Thyroid gland (tissue), 4 donors: Measurements from ENCODE around the gene RHBDD1. TPM values are rescaled to one million over a fixed set of nuclear protein-coding genes. Genes with fewer than 3 reads are reported as not detected.

ENCODE experiments used
- DNase-seq, 2 donors: peaks; one replicate each; pipeline ENCODE4 v3.0.0-alpha.2; 2019
- H3K27ac ChIP-seq, 3 donors: fragments of 200-600 bp; sonication (generic); 1 replicate in 2 of 3; 2 replicates in 1 of 3; pipeline ENCODE4 v1.5.1; 2016 to 2019; ENCODE audit warnings: mild to moderate bottlenecking in 1 of 3, moderate library complexity in 1 of 3
- H3K27me3 ChIP-seq: fragments of 200-600 bp; sonication (generic); one replicate; pipeline ENCODE4 v1.5.1; 2019
- H3K36me3 ChIP-seq, 2 donors: fragments of 200-600 bp; sonication (generic); one replicate each; pipeline ENCODE4 v1.5.1; 2016 to 2019
- H3K4me1 ChIP-seq, 2 donors: fragments of 200-600 bp; sonication (generic); one replicate each; pipeline ENCODE4 v1.5.1; 2017 to 2019
- H3K4me3 ChIP-seq, 3 donors: fragments of 200-600 bp; sonication (generic); replicated peaks in 1 of 3; 1 replicate in 2 of 3; 2 replicates in 1 of 3; pipeline ENCODE4 v1.5.1; 2016; ENCODE audit warnings: mild to moderate bottlenecking in 1 of 3
- H3K9me3 ChIP-seq: fragments of 200-600 bp; sonication (generic); one replicate; pipeline ENCODE4 v1.5.1; 2017
- POLR2A ChIP-seq, 2 donors: fragments of 450-650 bp; IDR thresholded peaks; one replicate each; pipeline ENCODE4 v1.6.1; 2017; ENCODE audit warnings: antibody characterized with exemption in 2 of 2, mild to moderate bottlenecking in 2 of 2, moderate library complexity in 1 of 2
- WGBS, 2 donors: methylation state at CpG; one replicate each; pipeline ENCODE4 v1.1.5; 2017; 5-methylcytosine and 5-hydroxymethylcytosine counted together
- intact Hi-C: fragments of 100-400 bp; cut with DNase I; formaldehyde crosslinking; loops from one replicate; pipeline ENCODE4 v1.15.1; 2023
- total RNA-seq, 4 donors: library from RNA; depleted of rRNA; stranded (reverse); fragments of >200 nt; gene quantifications; one replicate each; pipeline ENCODE4 v1.2.3, GENCODE V29; 2016
- TF ChIP-seq, protein P1 (sequence below), 6 experiments: fragments of 200-600 bp in 3 of 6; fragments of 450-650 bp in 3 of 6; sonication (generic) in 3 of 6; IDR thresholded peaks; one replicate each; pipeline ENCODE4 v1.5.1; 2016 to 2019; ENCODE audit warnings: antibody characterized with exemption in 6 of 6, mild to moderate bottlenecking in 2 of 6, inconsistent platforms in 1 of 6, moderate library complexity in 1 of 6

Gene RHBDD1
- total RNA-seq, 4 donors from 2014 or later = 17.2 to 36.5 (median 26.2) TPM

DNA sequence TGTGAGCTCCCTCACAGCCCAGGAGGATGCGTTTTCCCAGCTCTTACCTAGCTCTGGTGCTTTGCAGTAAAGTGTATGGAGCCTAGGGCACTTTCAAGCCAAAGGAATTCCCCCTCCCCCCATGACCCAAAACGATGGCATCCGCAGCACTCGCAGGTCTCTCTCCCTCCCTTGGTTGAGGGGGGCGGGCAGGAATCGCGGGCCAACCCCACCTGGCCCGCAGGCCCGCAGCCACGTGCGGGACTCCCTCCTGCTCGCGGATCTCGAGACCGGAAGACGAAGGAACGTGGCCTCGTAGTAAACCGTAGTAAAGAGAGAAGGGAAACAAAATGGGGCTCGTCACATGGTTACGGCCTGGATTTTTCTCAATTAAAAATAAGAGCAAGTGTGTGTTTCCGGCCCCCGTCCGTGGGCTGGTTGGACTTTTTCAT is 44.8 kb upstream of the RHBDD1 start:
- no peaks in the 10 kb centered on the region for H3K27me3 ChIP-seq
- peak in 1 of 2 donors; percentile 45 for DNase-seq
- H3K9me3 ChIP-seq = no peaks in the 10 kb centered on the region
- 5 to 6% methylated on average over 17 to 24 of the region's 24 CpGs for WGBS, 2 donors
- no peak for TF ChIP-seq POLR2A (IDR thresholded peaks at IDR 0.05)
- TF ChIP-seq, protein P1, sequence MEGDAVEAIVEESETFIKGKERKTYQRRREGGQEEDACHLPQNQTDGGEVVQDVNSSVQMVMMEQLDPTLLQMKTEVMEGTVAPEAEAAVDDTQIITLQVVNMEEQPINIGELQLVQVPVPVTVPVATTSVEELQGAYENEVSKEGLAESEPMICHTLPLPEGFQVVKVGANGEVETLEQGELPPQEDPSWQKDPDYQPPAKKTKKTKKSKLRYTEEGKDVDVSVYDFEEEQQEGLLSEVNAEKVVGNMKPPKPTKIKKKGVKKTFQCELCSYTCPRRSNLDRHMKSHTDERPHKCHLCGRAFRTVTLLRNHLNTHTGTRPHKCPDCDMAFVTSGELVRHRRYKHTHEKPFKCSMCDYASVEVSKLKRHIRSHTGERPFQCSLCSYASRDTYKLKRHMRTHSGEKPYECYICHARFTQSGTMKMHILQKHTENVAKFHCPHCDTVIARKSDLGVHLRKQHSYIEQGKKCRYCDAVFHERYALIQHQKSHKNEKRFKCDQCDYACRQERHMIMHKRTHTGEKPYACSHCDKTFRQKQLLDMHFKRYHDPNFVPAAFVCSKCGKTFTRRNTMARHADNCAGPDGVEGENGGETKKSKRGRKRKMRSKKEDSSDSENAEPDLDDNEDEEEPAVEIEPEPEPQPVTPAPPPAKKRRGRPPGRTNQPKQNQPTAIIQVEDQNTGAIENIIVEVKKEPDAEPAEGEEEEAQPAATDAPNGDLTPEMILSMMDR (IDR thresholded peaks at IDR 0.05) = no peak
- peak overlapping the region; percentile 84 to 98 (median 94) for H3K27ac ChIP-seq
- peaks cover 32 to 38% of the 10 kb centered on the region in 2 donors for H3K4me1 ChIP-seq
- peaks cover 4 to 6% of the 10 kb centered on the region in 2 donors for H3K36me3 ChIP-seq
- intact Hi-C loops = loop anchor here (10.0 kb wide), 1 partner anchor 146 kb away; no protein-coding TSS in a partner anchor
- H3K4me3 ChIP-seq = peak overlapping the region; percentile 4 to 76 (median 33)

GRCh38 chr2:226791487-226792081 is 44.3 kb upstream of the RHBDD1 start:
- Histone ChIP-seq H3K4me3 (peak overlapping the region; percentile 33 to 76 (median 39)), H3K36me3 (peaks cover 4 to 10% of the 10 kb centered on the region in 2 donors), H3K27ac (peak overlapping the region; percentile 84 to 98 (median 94)), H3K27me3 (no peaks in the 10 kb centered on the region), H3K9me3 (no peaks in the 10 kb centered on the region), H3K4me1 (peaks cover 33 to 41% of the 10 kb centered on the region in 2 donors)
- 1% methylated on average over 28 to 32 of the region's 56 CpGs for WGBS, 2 donors
- intact Hi-C loops = loop anchor here (10.0 kb wide), 1 partner anchor 147 kb away; no protein-coding TSS in a partner anchor
- TF ChIP-seq, protein P1 (IDR thresholded peaks at IDR 0.05) = peak in 4 of 6 experiments; percentile 38 to 77 (median 62)
- peak in 1 of 2 donors; percentile 77 for TF ChIP-seq POLR2A (IDR thresholded peaks at IDR 0.05)
- peak; percentile 92 to 93 for DNase-seq

- peaks cover 6 to 10% of the 10 kb centered on the region in 2 donors for H3K36me3 ChIP-seq
- WGBS, 2 donors = 26 to 27% methylated on average over 7 of the region's 7 CpGs
- H3K4me3 ChIP-seq = peak overlapping the region; percentile 3 to 76 (median 39)
- peak; percentile 41 to 52 for DNase-seq
- intact Hi-C loops = loop anchor here (10.0 kb wide), 1 partner anchor 148 kb away; no protein-coding TSS in a partner anchor
- peak overlapping the region; percentile 84 to 98 (median 94) for H3K27ac ChIP-seq
- peaks cover 33 to 41% of the 10 kb centered on the region in 2 donors for H3K4me1 ChIP-seq
- H3K9me3 ChIP-seq = no peaks in the 10 kb centered on the region
- TF ChIP-seq POLR2A (IDR thresholded peaks at IDR 0.05) = peak in 1 of 2 donors; percentile 61
- TF ChIP-seq, protein P1 (IDR thresholded peaks at IDR 0.05) = no peak
- no peaks in the 10 kb centered on the region for H3K27me3 ChIP-seq
Observed at GRCh38 chr2:226792155-226792881, 43.5 kb upstream of the RHBDD1 start.

- H3K9me3 ChIP-seq = no peaks in the 10 kb centered on the region
- H3K27me3 ChIP-seq = no peaks in the 10 kb centered on the region
- TF ChIP-seq, protein P1 (IDR thresholded peaks at IDR 0.05) = no peak
- no peak for TF ChIP-seq POLR2A (IDR thresholded peaks at IDR 0.05)
- peak overlapping the region; percentile 84 to 98 (median 94) for H3K27ac ChIP-seq
- H3K4me3 ChIP-seq = peak overlapping the region; percentile 12 to 76 (median 16)
- peaks cover 6 to 10% of the 10 kb centered on the region in 2 donors for H3K36me3 ChIP-seq
- DNase-seq = no peak
- WGBS, 2 donors = 18 to 26% methylated on average over 2 of the region's 2 CpGs
- intact Hi-C loops = loop anchor here (10.0 kb wide), 1 partner anchor 149 kb away; no protein-coding TSS in a partner anchor
- peaks cover 30 to 33% of the 10 kb centered on the region in 2 donors for H3K4me1 ChIP-seq
Observed at GRCh38 chr2:226793646-226794045, 42.2 kb upstream of the RHBDD1 start.
